HCT116 (cell line): ENCODE results near the gene SLC35B1. TPM values are rescaled to one million over a fixed set of nuclear protein-coding genes. Genes with fewer than 3 reads are reported as not detected.

Experiments
- ATAC-seq: fragments of 200-7000 bp; cut with Tn5 transposase; 2 replicates; pipeline ENCODE4 v1.9.1; 2020; ENCODE audit warnings: mild to moderate bottlenecking, moderate library complexity
- BruUV-seq: library from RNA; stranded (reverse); fragments of 400-500 nt; replicated peaks from 2 replicates; lab custom pipeline; 2021; lab: Mats Ljungman, UMichigan
- CTCF ChIA-PET: fragments of 300-600 bp; sonication (Branson Sonifier 250); formaldehyde crosslinking; loops from one replicate; lab custom pipeline; 2021; ENCODE audit warnings: antibody characterized with exemption; lab: Charles Lee
- POLR2A ChIA-PET: fragments of 300-600, 350-600 bp; sonication (Branson Sonifier 250); formaldehyde crosslinking; loops from one replicate; lab custom pipeline; 2021; ENCODE audit warnings: antibody characterized with exemption; lab: Charles Lee
- RAD21 ChIA-PET, 2 experiments: fragments of 300-600 bp; sonication (Branson Sonifier 250); formaldehyde crosslinking; loops; one replicate each; lab custom pipeline; 2023; ENCODE audit warnings: low total read pairs in 2 of 2; ENCODE audit not compliant: uncharacterized antibody in 2 of 2, unreplicated experiment in 2 of 2, low non-redundant PET in 1 of 2; lab: Charles Lee
- DNase-seq: peaks from one replicate; pipeline ENCODE4 v3.0.0-alpha.2; 2010; ENCODE audit warnings: low read depth, low spot score
- H2AFZ ChIP-seq: fragments of 200-600 bp; shearing (Covaris generic), sonication (generic); 2 replicates; pipeline ENCODE4 v1.6.1; 2017; ENCODE audit warnings: low read depth, mixed run types, mixed read lengths, antibody characterized with exemption, low read length; ENCODE audit not compliant: poor library complexity, severe bottlenecking
- H3K27ac ChIP-seq: 2 replicates; pipeline ENCODE4 v1.5.1; 2012; ENCODE audit warnings: low read depth, low read length
- H3K27me3 ChIP-seq: fragments of 200-600 bp; sonication (generic); 2 replicates; pipeline ENCODE4 v1.6.1; 2016; ENCODE audit warnings: mixed run types, low read length, mixed read lengths; ENCODE audit not compliant: insufficient read depth
- H3K36me3 ChIP-seq, 2 experiments: fragments of 200-500 bp in 1 of 2; fragments of 200-600 bp in 1 of 2; sonication (Bioruptor generic) in 1 of 2; sonication (generic) in 1 of 2; 2 replicates each; pipeline versions ENCODE4 v1.5.1 to v1.6.1; 2014 to 2016; ENCODE audit warnings: low read length in 2 of 2, inconsistent platforms in 1 of 2, mixed read lengths in 1 of 2, mixed run types in 1 of 2; ENCODE audit not compliant: insufficient read depth in 2 of 2, control insufficient read depth in 1 of 2
- H3K4me1 ChIP-seq, 2 experiments: fragments of 200-600 bp in 1 of 2; sonication (generic) in 1 of 2; 2 replicates each; pipeline versions ENCODE4 v1.5.1 to v1.6.1; 2012 to 2017; ENCODE audit warnings: low read length in 2 of 2, inconsistent platforms in 1 of 2, mild to moderate bottlenecking in 1 of 2, mixed read lengths in 1 of 2, mixed run types in 1 of 2, moderate library complexity in 1 of 2; ENCODE audit not compliant: insufficient read depth in 2 of 2, control insufficient read depth in 1 of 2
- H3K4me2 ChIP-seq: fragments of 200-600 bp; sonication (generic); 2 replicates; pipeline ENCODE4 v1.6.1; 2017; ENCODE audit warnings: mixed run types, low read length, mixed read lengths
- H3K4me3 ChIP-seq, 2 experiments: fragments of 200-600 bp in 1 of 2; sonication (generic) in 1 of 2; replicated peaks in 1 of 2; 2 replicates each; pipeline ENCODE4 v1.5.1; 2011 to 2016; ENCODE audit warnings: low read length in 2 of 2, control low read depth in 1 of 2, low read depth in 1 of 2, mild to moderate bottlenecking in 1 of 2, mixed read lengths in 1 of 2, mixed run types in 1 of 2
- H3K79me2 ChIP-seq: fragments of 200-600 bp; sonication (generic); 2 replicates; pipeline ENCODE4 v1.6.1; 2017; ENCODE audit warnings: mild to moderate bottlenecking, mixed run types, low read length, moderate library complexity, mixed read lengths; ENCODE audit not compliant: insufficient read depth
- H3K9ac ChIP-seq: fragments of 200-600 bp; sonication (generic); 2 replicates; pipeline ENCODE4 v1.6.1; 2016; ENCODE audit warnings: low read length, mixed read lengths
- H3K9me2 ChIP-seq: fragments of 200-600 bp; sonication (generic), shearing (Covaris generic); 2 replicates; pipeline ENCODE4 v1.6.1; 2017; ENCODE audit warnings: mixed run types, mild to moderate bottlenecking, moderate library complexity; ENCODE audit not compliant: insufficient read depth
- H3K9me3 ChIP-seq, 2 experiments: fragments of 200-500 bp in 1 of 2; fragments of 200-600 bp in 1 of 2; sonication (Bioruptor generic) in 1 of 2; sonication (generic) in 1 of 2; 2 replicates each; pipeline ENCODE4 v1.6.1; 2014 to 2017; ENCODE audit warnings: low read length in 2 of 2, mixed read lengths in 2 of 2, inconsistent platforms in 1 of 2, low read depth in 1 of 2, mild to moderate bottlenecking in 1 of 2, mixed run types in 1 of 2, moderate library complexity in 1 of 2; ENCODE audit not compliant: control insufficient read depth in 1 of 2, insufficient read depth in 1 of 2
- H4K20me1 ChIP-seq: fragments of 200-600 bp; sonication (generic), shearing (Covaris generic); 2 replicates; pipeline ENCODE4 v1.6.1; 2017; ENCODE audit warnings: mixed run types, mild to moderate bottlenecking, moderate library complexity; ENCODE audit not compliant: insufficient read depth
- CEBPB ChIP-seq: IDR thresholded peaks from 2 replicates; pipeline ENCODE4 v1.6.1; 2012; ENCODE audit warnings: low read depth
- MAX ChIP-seq: IDR thresholded peaks from 2 replicates; pipeline ENCODE4 v1.6.1; 2012
- RAD21 ChIP-seq: IDR thresholded peaks from 2 replicates; pipeline ENCODE4 v1.6.1; 2012; ENCODE audit warnings: low read depth, mild to moderate bottlenecking
- SIN3A ChIP-seq: IDR thresholded peaks from 2 replicates; pipeline ENCODE4 v1.6.1; 2012; ENCODE audit warnings: low read depth
- SP1 ChIP-seq: IDR thresholded peaks from 2 replicates; pipeline ENCODE4 v1.6.1; 2012; ENCODE audit warnings: low read depth
- TCF7L2 ChIP-seq: IDR thresholded peaks from 2 replicates; pipeline ENCODE4 v1.7.0; 2011; ENCODE audit warnings: borderline replicate concordance, inconsistent platforms; ENCODE audit not compliant: insufficient read depth, insufficient read length; ENCODE audit errors: extremely low read depth
- intact Hi-C: fragments of 100-400 bp; cut with micrococcal nuclease; formaldehyde crosslinking; loops from 2 replicates; pipeline ENCODE4 v1.10.0; 2022
- total RNA-seq: library from RNA; stranded (reverse); gene quantifications from one replicate; pipeline ENCODE4 v1.2.1, GENCODE V29; 2021; ENCODE audit not compliant: unreplicated experiment
- TF ChIP-seq, protein P1 (sequence below), 3 experiments: fragments of 200-600 bp in 1 of 3; sonication (generic) in 1 of 3; IDR thresholded peaks in 2 of 3; conservative IDR thresholded peaks in 1 of 3; 2 replicates each; pipeline ENCODE4 v1.5.1; 2012 to 2017; ENCODE audit warnings: low read depth in 2 of 3, low read length in 2 of 3, antibody characterized with exemption in 1 of 3, borderline replicate concordance in 1 of 3, control low read depth in 1 of 3, mild to moderate bottlenecking in 1 of 3, mixed read lengths in 1 of 3, mixed run types in 1 of 3, moderate library complexity in 1 of 3; ENCODE audit not compliant: insufficient read depth in 1 of 3

SLC35B1 gene
- total RNA-seq, 1 experiment from 2014 or later: 87.5 TPM

- TF ChIP-seq MAX (no peak), SP1 (no peak), TCF7L2 (no peak), SIN3A (no peak)
- TF ChIP-seq, protein P1, sequence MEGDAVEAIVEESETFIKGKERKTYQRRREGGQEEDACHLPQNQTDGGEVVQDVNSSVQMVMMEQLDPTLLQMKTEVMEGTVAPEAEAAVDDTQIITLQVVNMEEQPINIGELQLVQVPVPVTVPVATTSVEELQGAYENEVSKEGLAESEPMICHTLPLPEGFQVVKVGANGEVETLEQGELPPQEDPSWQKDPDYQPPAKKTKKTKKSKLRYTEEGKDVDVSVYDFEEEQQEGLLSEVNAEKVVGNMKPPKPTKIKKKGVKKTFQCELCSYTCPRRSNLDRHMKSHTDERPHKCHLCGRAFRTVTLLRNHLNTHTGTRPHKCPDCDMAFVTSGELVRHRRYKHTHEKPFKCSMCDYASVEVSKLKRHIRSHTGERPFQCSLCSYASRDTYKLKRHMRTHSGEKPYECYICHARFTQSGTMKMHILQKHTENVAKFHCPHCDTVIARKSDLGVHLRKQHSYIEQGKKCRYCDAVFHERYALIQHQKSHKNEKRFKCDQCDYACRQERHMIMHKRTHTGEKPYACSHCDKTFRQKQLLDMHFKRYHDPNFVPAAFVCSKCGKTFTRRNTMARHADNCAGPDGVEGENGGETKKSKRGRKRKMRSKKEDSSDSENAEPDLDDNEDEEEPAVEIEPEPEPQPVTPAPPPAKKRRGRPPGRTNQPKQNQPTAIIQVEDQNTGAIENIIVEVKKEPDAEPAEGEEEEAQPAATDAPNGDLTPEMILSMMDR (IDR thresholded peaks at IDR 0.05 in 2 of 3, conservative IDR thresholded peaks at IDR 0.05 in 1 of 3; ENCODE audit: borderline replicate concordance in 1 of 3, insufficient read depth in 1 of 3, low read depth in 2 of 3, low read length in 2 of 3): no peak
Observed at GRCh38 chr17:49705254-49705653, 2.5 kb downstream of the SLC35B1 start (continued).

- peak; percentile 38 for DNase-seq
- Histone ChIP-seq H3K9me2 (no peaks in the 10 kb centered on the region), H3K79me2 (peaks cover 27% of the 10 kb centered on the region), H3K27me3 (no peaks in the 10 kb centered on the region), H3K4me3 (no peak overlapping the region), H3K27ac (no peak overlapping the region), H3K4me1 (peaks cover 11 to 14% of the 10 kb centered on the region in 2 experiments), H3K36me3 (peaks cover 47 to 54% of the 10 kb centered on the region in 2 experiments), H3K9ac (no peak overlapping the region), H4K20me1 (no peaks in the 10 kb centered on the region), H3K4me2 (no peak overlapping the region), H3K9me3 (no peaks in the 10 kb centered on the region), H2AFZ (no peak overlapping the region)
- TF ChIP-seq, protein P1 (IDR thresholded peaks at IDR 0.05 in 2 of 3, conservative IDR thresholded peaks at IDR 0.05 in 1 of 3; ENCODE audit: borderline replicate concordance in 1 of 3, insufficient read depth in 1 of 3, low read depth in 2 of 3, low read length in 2 of 3): peak; percentile 70 to 75 (median 74)
- TF ChIP-seq TCF7L2 (peak; percentile 88), CEBPB (no peak), MAX (no peak), RAD21 (peak; percentile 72)
- CTCF ChIA-PET: interaction anchor here (1.2 to 3.4 kb wide), 4 partner anchors 8 to 294 kb away, joined by 3 to 36 read pairs (median 8); no protein-coding TSS in a partner anchor
- RAD21 ChIA-PET: interaction anchor here (0.7 to 1.2 kb wide), 3 partner anchors 147 to 278 kb away, joined by 3 read pairs; no protein-coding TSS in a partner anchor
- 0 out of 2 replicates have a peak, but pooled peaks have one; percentile 10 for ATAC-seq
- intact Hi-C loops: loop anchor here (2.0 to 10.0 kb wide), 2 partner anchors 135 to 389 kb away; no protein-coding TSS in a partner anchor
- POLR2A ChIA-PET: no interaction called here
- BruUV-seq: no TSS peak
Observed at GRCh38 chr17:49703557-49704277, 4.0 kb downstream of the SLC35B1 start.
